ENCODE measurements around the gene OR6B1. TPM values are rescaled to one million over a fixed set of nuclear protein-coding genes. Genes with fewer than 3 reads are reported as not detected.

OR6B1 gene
- total and polyA plus RNA-seq, 2 of the 8 experiments (the other 6 are each of a cell fraction or from before 2014, with no cell fraction given), result not detected

DNA sequence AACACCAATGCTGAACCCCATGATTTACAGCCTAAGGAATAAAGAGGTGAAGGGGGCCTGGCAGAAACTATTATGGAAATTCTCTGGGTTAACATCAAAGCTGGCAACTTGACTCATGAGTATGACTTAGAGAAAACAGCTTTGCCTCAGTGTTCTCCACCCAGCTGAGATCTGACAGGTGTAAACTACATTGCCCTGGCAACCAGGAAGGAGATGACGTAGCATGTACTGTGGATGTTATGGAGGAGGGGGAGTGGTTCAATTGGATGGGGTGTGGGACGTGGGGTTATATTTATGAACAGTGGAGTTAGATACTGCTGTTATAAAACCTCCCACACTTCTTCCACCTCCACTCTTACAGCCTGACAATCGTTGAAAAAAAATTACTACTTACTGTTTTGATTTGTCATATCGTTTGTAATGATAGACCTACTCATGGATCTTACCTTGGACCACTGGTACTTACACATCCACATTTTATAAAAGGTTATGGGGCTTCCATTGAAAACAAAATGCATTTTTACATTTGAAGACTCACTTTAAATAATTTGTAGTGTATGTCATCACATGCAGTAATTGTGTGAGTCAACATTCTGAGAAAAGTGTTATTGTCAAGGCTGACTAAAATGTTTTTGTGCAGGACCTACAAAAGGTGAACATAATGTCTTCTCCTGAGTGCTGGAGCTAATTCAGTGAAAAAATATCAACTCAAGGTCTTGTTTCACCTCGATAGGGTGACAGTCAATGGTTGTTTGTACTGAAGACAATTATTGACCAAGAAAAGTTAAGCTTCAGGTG, 39.1 kb upstream of the OR6B1 start:
- FAIRE-seq, result no peak
- no peak for TF ChIP-seq RXRA (IDR thresholded peaks at IDR 0.05; ENCODE audit: insufficient read depth, low read depth, low read length)
- no peak for TF ChIP-seq CREB1 (IDR thresholded peaks at IDR 0.05)
- no peak for TF ChIP-seq FOSL1 (IDR thresholded peaks at IDR 0.05; ENCODE audit: insufficient read depth, low read depth, low read length)
- TF ChIP-seq CBX5 (IDR thresholded peaks at IDR 0.05; ENCODE audit: low read depth, low read length), result no peak
- TF ChIP-seq ASH2L (IDR thresholded peaks at IDR 0.05; ENCODE audit: low read length), result no peak
- no peak for TF ChIP-seq SAP30 (IDR thresholded peaks at IDR 0.05; ENCODE audit: insufficient read depth, insufficient replicate concordance, low read length)
- no peak for TF ChIP-seq KDM1A (IDR thresholded peaks at IDR 0.05; ENCODE audit: borderline replicate concordance, low read length)

More for the DNA sequence above, 39.1 kb upstream of the OR6B1 start:
- Histone ChIP-seq H3K9ac (replicated peaks in 1 of 4; ENCODE audit: extremely low read depth in 1 of 4, low read depth in 3 of 4, low read length in 3 of 4) (no peak overlapping the region), H2BK5ac (ENCODE audit: low read depth, low read length) (no peak overlapping the region), H3K27me3 (replicated peaks in 1 of 4; ENCODE audit: control insufficient read depth in 3 of 4, extremely low read depth in 1 of 4, insufficient read depth in 3 of 4, low read length in 3 of 4) (no peaks in the 10 kb centered on the region), H3K18ac (ENCODE audit: extremely low read depth, low read length) (no peak overlapping the region), H3K56ac (replicated peaks; ENCODE audit: insufficient read length, low read depth, low read length) (no peak overlapping the region), H3K4me3 (ENCODE audit: extremely low read depth in 1 of 4, insufficient read depth in 2 of 4, low read depth in 3 of 4, low read length in 4 of 4) (no peak overlapping the region), H3K36me3 (ENCODE audit: control insufficient read depth in 2 of 4, insufficient read depth in 4 of 4, low read length in 3 of 4) (no peaks in the 10 kb centered on the region), H3K4me2 (ENCODE audit: insufficient read depth in 1 of 2, low read depth in 2 of 2, low read length in 2 of 2) (no peak overlapping the region), H2BK12ac (ENCODE audit: low read depth, low read length) (no peak overlapping the region), H3K14ac (ENCODE audit: insufficient read length) (no peak overlapping the region), H4K91ac (replicated peaks; ENCODE audit: insufficient read length, low read length) (no peak overlapping the region), H4K5ac (ENCODE audit: insufficient read length, low read depth, low read length) (no peak overlapping the region), H3K23me2 (ENCODE audit: low read depth, low read length) (no peaks in the 10 kb centered on the region), H3K9me3 (ENCODE audit: insufficient read depth in 2 of 2, low read depth in 1 of 2, low read length in 1 of 2) (no peaks in the 10 kb centered on the region), H3K79me1 (ENCODE audit: low read depth, low read length) (no peaks in the 10 kb centered on the region), H2BK15ac (ENCODE audit: low read length) (no peak overlapping the region), H3K4ac (replicated peaks; ENCODE audit: insufficient read length, low read depth, low read length) (no peak overlapping the region), H3K27ac (ENCODE audit: low read depth, low read length) (no peak overlapping the region), H3K4me1 (replicated peaks in 1 of 4; ENCODE audit: control insufficient read depth in 3 of 4, insufficient read depth in 4 of 4, low read length in 3 of 4) (peaks cover 0 to 4% (median 1%) of the 10 kb centered on the region in 4 experiments; a peak in 2 of 7 replicates), H2BK20ac (ENCODE audit: low read length) (no peak overlapping the region), H3K23ac (ENCODE audit: insufficient read length) (no peak overlapping the region), H4K8ac (ENCODE audit: extremely low read depth, insufficient read depth, low read length) (no peak overlapping the region), H2BK120ac (replicated peaks; ENCODE audit: low read depth, low read length) (no peak overlapping the region), H3K79me2 (ENCODE audit: control insufficient read depth in 1 of 2, insufficient read depth in 2 of 2, low read length in 2 of 2) (no peaks in the 10 kb centered on the region), H2AFZ (ENCODE audit: low read length) (no peak overlapping the region), H4K20me1 (replicated peaks in 1 of 2; ENCODE audit: control insufficient read depth in 1 of 2, insufficient read depth in 2 of 2, low read length in 2 of 2) (no peaks in the 10 kb centered on the region), H2AK5ac (ENCODE audit: low read depth, low read length) (no peak overlapping the region)
- CTCF ChIA-PET (ENCODE audit: partially characterized antibody), result interaction anchor here (0.9 to 1.9 kb wide), 2 partner anchors 11 to 15 kb away, joined by 3 to 7 read pairs; no protein-coding TSS in a partner anchor
- WGBS, 2 experiments (ENCODE audit: extremely low coverage in 1 of 2, insufficient coverage in 1 of 2, insufficient read length in 1 of 2, insufficient replicate concordance in 2 of 2, low coverage in 1 of 2, low lambda C conversion rate in 2 of 2, missing lambda C conversion rate in 1 of 2), result 85% methylated on average over 5 of the region's 5 CpGs; no CpG with 5 or more reads in 1 of the 2 experiments
- POLR2A ChIA-PET (ENCODE audit: partially characterized antibody), result no interaction called here
- DNase-seq (ENCODE audit: low read depth in 1 of 2, low spot score in 2 of 2), result no peak

Measured in H1 (cell line).